ENCODE data around the gene ZNF30. TPM values are rescaled to one million over a fixed set of nuclear protein-coding genes. Genes with fewer than 3 reads are reported as not detected.
"Not testable (repeated sequence)": the region's sequence is repeated elsewhere in the genome, so short reads cannot be mapped to it uniquely, and the experiment has no call there.

The ZNF30 gene
- total RNA-seq, 4 donors from 2014 or later, result 2.4 to 5.6 (median 3.1) TPM

DNA sequence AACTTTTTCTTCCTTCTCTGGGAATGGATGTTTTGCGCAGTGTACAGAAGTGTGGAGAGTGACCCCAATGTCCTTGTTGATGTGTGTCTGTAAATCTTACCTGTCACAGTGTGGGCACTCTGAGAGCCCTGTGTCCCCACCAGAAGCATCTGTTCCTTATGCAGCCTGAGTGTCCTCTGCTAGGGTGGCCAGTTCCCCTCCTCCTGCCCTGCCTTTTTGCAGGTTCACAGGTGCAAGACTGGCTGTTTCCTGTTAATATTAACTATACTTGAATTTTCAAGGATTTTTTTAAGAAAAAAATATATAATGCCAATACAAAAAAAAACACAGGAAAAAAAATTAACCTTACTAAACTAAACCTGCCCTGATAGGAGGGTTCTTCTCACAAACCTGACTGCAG, 61.4 kb downstream of the ZNF30 start:
- DNase-seq, result no peak
- no peak overlapping the region for H3K4me3 ChIP-seq (replicated peaks in 1 of 3)
- H3K4me1 ChIP-seq, result peaks cover 0 to 8% of the 10 kb centered on the region in 2 donors
- 93 to 100% methylated on average over 1 of the region's 1 CpG for WGBS, 2 donors
- no peaks in the 10 kb centered on the region for H3K9me3 ChIP-seq
- H3K36me3 ChIP-seq, result no peaks in the 10 kb centered on the region
- intact Hi-C loops (cut with DNase I), result no loop called here
- no peaks in the 10 kb centered on the region for H3K27me3 ChIP-seq
- TF ChIP-seq, protein P1, sequence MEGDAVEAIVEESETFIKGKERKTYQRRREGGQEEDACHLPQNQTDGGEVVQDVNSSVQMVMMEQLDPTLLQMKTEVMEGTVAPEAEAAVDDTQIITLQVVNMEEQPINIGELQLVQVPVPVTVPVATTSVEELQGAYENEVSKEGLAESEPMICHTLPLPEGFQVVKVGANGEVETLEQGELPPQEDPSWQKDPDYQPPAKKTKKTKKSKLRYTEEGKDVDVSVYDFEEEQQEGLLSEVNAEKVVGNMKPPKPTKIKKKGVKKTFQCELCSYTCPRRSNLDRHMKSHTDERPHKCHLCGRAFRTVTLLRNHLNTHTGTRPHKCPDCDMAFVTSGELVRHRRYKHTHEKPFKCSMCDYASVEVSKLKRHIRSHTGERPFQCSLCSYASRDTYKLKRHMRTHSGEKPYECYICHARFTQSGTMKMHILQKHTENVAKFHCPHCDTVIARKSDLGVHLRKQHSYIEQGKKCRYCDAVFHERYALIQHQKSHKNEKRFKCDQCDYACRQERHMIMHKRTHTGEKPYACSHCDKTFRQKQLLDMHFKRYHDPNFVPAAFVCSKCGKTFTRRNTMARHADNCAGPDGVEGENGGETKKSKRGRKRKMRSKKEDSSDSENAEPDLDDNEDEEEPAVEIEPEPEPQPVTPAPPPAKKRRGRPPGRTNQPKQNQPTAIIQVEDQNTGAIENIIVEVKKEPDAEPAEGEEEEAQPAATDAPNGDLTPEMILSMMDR (IDR thresholded peaks at IDR 0.05), result no peak
- no peak for TF ChIP-seq POLR2A (IDR thresholded peaks at IDR 0.05)
- H3K27ac ChIP-seq, result no peak overlapping the region

DNA sequence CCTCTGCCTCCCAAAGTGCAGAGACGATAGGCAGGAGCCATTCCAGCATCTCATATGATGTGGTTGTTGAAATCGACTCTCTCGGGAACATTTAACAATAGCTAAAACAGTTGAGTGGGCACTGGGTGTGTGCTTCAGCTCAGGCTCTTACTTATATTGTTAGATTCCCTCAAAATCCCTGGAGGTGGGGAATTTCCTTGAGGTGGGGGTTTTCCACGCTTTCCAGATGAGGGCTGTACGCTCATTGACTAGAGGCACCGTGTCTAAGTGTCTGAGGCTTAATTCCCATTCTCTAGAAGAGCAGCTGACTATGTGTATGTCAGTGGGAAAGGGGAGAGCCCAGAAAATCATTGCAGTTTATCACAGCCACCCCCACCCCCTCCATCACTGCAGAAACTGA, 62.6 kb downstream of the ZNF30 start:
- no peak overlapping the region for H3K27ac ChIP-seq
- no peak overlapping the region for H3K4me3 ChIP-seq (replicated peaks in 1 of 3)
- 56 to 57% methylated on average over 6 of the region's 6 CpGs for WGBS, 2 donors
- no peak for DNase-seq
- intact Hi-C loops (cut with DNase I), result no loop called here
- no peaks in the 10 kb centered on the region for H3K36me3 ChIP-seq
- TF ChIP-seq POLR2A (IDR thresholded peaks at IDR 0.05), result no peak
- TF ChIP-seq, protein P1 (IDR thresholded peaks at IDR 0.05), result no peak
- H3K9me3 ChIP-seq, result no peaks in the 10 kb centered on the region
- H3K27me3 ChIP-seq, result no peaks in the 10 kb centered on the region
- H3K4me1 ChIP-seq, result peaks cover 0 to 9% of the 10 kb centered on the region in 2 donors

DNA sequence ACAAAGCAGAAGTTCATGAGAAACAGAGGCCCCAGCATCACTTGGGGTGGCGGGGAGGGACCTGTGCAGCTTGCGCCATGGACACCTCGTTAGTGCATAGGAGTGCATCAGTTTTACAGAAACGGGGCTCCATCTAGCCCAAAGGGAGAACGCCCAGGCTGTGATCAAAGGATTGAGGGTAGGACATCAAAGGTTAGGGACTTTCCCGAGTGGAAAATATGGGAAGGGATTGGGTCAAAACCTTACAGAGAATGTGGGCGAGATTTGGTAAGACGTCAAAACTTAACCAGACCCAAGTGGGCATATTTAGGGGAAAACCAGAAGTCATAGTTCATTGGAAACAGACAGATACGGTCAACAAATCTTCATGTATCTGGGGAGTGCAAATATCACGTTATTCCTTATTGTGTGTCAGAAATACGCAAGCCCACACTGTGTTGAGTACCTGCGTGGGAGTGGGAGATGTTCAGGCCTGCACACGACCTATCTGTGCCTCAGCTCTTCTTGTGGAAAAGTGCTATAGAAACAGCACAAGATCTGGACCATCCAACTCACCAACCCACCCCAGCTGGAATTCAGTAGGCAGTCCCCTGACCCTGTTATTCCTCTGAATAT, 64.0 kb downstream of the ZNF30 start:
- H3K4me1 ChIP-seq, result peaks cover 0 to 15% of the 10 kb centered on the region in 2 donors
- H3K27ac ChIP-seq, result no peak overlapping the region
- no peaks in the 10 kb centered on the region for H3K9me3 ChIP-seq
- TF ChIP-seq, protein P1 (IDR thresholded peaks at IDR 0.05), result no peak
- no peak for TF ChIP-seq POLR2A (IDR thresholded peaks at IDR 0.05)
- H3K36me3 ChIP-seq, result no peaks in the 10 kb centered on the region
- H3K27me3 ChIP-seq, result no peaks in the 10 kb centered on the region
- intact Hi-C loops (cut with DNase I), result no loop called here
- 86 to 89% methylated on average over 13 of the region's 13 CpGs for WGBS, 2 donors
- H3K4me3 ChIP-seq (replicated peaks in 1 of 3), result no peak overlapping the region
- DNase-seq, result no peak

DNA sequence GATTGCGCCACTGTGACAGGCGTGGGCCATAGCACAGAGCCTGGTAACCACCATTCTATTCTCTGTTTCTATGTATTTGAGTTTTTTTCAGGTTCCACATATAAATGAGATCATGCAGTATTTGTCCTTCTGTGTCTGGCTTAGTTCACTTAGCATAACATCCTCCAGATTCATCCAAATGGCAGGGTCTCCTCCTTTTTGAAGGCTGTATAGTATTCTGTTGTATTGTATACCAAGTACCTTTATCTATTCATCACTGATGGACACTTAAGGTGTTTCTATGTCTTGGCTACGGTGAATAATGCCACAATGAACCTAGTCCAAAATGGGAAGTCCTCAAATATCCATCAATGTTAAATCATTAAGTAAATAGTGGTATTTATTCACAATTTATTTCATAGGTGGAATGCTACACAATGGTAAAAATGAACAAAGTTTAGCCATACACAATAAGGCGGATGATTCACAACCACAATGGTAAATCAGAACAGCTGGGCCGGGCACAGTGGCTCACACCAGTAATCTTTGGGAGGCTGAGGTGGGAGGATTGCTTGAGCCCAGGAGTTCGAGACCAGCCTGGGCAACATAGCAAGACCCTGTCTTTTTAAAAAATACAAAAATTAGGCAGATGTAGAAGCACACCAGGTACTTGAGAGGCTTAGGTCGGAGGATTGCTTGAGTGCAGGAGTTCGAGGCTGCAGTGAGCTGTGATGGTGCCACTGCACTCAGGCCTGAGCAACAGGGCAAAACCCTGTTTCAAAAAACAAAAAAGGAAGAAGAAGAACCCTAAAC, 65.0 kb downstream of the ZNF30 start:
- Histone ChIP-seq H3K27me3 (no peaks in the 10 kb centered on the region), H3K4me1 (peaks cover 0 to 11% of the 10 kb centered on the region in 2 donors), H3K9me3 (no peaks in the 10 kb centered on the region), H3K36me3 (no peaks in the 10 kb centered on the region), H3K4me3 (replicated peaks in 1 of 3) (no peak overlapping the region), H3K27ac (no peak overlapping the region)
- DNase-seq, result no peak
- TF ChIP-seq POLR2A (IDR thresholded peaks at IDR 0.05), result no peak
- TF ChIP-seq, protein P1 (IDR thresholded peaks at IDR 0.05), result no peak
- 88 to 95% methylated on average over 8 of the region's 8 CpGs for WGBS, 2 donors
- intact Hi-C loops (cut with DNase I), result no loop called here

DNA sequence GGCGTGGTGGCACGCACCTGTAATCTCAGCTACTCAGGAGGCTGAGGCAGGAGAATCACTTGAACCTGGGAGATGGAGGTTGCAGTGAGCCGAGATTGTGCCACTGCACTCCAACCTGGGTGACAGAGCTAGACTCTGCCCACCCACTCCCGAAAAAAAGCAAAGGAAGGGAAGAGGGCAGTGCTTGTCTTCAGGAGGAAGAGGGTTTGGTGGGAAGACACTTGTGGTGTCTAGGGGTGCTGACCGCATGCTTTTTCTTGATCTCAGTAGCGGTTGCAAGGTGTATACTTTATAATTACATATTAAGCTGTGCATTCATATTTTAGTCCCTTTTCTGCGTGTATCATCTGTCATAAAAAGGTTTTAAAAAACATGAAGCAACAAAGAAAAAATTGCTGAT, 65.9 kb downstream of the ZNF30 start:
- DNase-seq; H3K27ac ChIP-seq; intact Hi-C loops (cut with DNase I); H3K9me3 ChIP-seq; H3K4me3 ChIP-seq (replicated peaks in 1 of 3); H3K36me3 ChIP-seq; H3K27me3 ChIP-seq: not testable (repeated sequence)
- H3K4me1 ChIP-seq, result peaks cover 0 to 11% of the 10 kb centered on the region in 2 donors
- 82 to 92% methylated on average over 7 of the region's 7 CpGs for WGBS, 2 donors
